Measurements from ENCODE around the gene DLAT.
"Not testable (repeated sequence)": the region's sequence is repeated elsewhere in the genome, so short reads cannot be mapped to it uniquely, and the experiment has no call there.

Gene DLAT

GRCh38 chr11:112033902-112034301 lies 8.7 kb downstream of the DLAT start:
- Histone ChIP-seq H3K79me2 (ENCODE audit: control insufficient read depth, insufficient read depth, low read length) (no peaks in the 10 kb centered on the region), H3K4me1 (ENCODE audit: control insufficient read depth, low read depth, low read length) (no peaks in the 10 kb centered on the region), H2BK15ac (replicated peaks; ENCODE audit: low read depth) (no peak overlapping the region), H3K23ac (ENCODE audit: low read length) (no peak overlapping the region), H3K79me1 (ENCODE audit: low read length) (no peaks in the 10 kb centered on the region), H3K4me3 (ENCODE audit: low read length) (no peak overlapping the region), H4K5ac (ENCODE audit: low read length) (no peak overlapping the region), H2AK5ac (ENCODE audit: low read length) (no peak overlapping the region), H3K27me3 (ENCODE audit: insufficient read depth, low read length, poor library complexity) (no peaks in the 10 kb centered on the region), H3K4ac (ENCODE audit: low read depth, low read length) (no peak overlapping the region), H3K9ac (ENCODE audit: low read length) (no peak overlapping the region), H3K18ac (ENCODE audit: low read length) (no peak overlapping the region), H2BK5ac (ENCODE audit: low read length) (no peak overlapping the region), H4K8ac (ENCODE audit: low read depth, low read length) (no peak overlapping the region), H3K4me2 (ENCODE audit: low read length) (no peak overlapping the region), H2BK120ac (ENCODE audit: low read depth, low read length) (no peak overlapping the region), H3K36me3 (ENCODE audit: control insufficient read depth, insufficient read depth, low read length) (peaks cover 16% of the 10 kb centered on the region), H3K27ac (ENCODE audit: low read depth, low read length) (no peak overlapping the region), H3K56ac (ENCODE audit: low read length) (no peak overlapping the region)
- no peak for DNase-seq
- WGBS (ENCODE audit: extremely low coverage, insufficient coverage, low lambda C conversion rate), result no CpG with 5 or more reads among the region's 3 CpGs

- no peak overlapping the region for H3K27ac ChIP-seq (ENCODE audit: low read depth, low read length)
- H3K18ac ChIP-seq (ENCODE audit: low read length), result no peak overlapping the region
- no peaks in the 10 kb centered on the region for H3K79me2 ChIP-seq (ENCODE audit: control insufficient read depth, insufficient read depth, low read length)
- no peak overlapping the region for H2BK5ac ChIP-seq (ENCODE audit: low read length)
- H3K9ac ChIP-seq (ENCODE audit: low read length), result no peak overlapping the region
- no peak overlapping the region for H2BK120ac ChIP-seq (ENCODE audit: low read depth, low read length)
- H4K5ac ChIP-seq (ENCODE audit: low read length), result no peak overlapping the region
- no peak overlapping the region for H3K4me2 ChIP-seq (ENCODE audit: low read length)
- no peak for DNase-seq
- no peak overlapping the region for H2AK5ac ChIP-seq (ENCODE audit: low read length)
- no peak overlapping the region for H3K23ac ChIP-seq (ENCODE audit: low read length)
- no peak overlapping the region for H2BK15ac ChIP-seq (replicated peaks; ENCODE audit: low read depth)
- no peaks in the 10 kb centered on the region for H3K27me3 ChIP-seq (ENCODE audit: insufficient read depth, low read length, poor library complexity)
- H3K36me3 ChIP-seq (ENCODE audit: control insufficient read depth, insufficient read depth, low read length), result peaks cover 12% of the 10 kb centered on the region
- no peaks in the 10 kb centered on the region for H3K4me1 ChIP-seq (ENCODE audit: control insufficient read depth, low read depth, low read length)
- no peaks in the 10 kb centered on the region for H3K79me1 ChIP-seq (ENCODE audit: low read length)
- H4K8ac ChIP-seq (ENCODE audit: low read depth, low read length), result no peak overlapping the region
- no peak overlapping the region for H3K4me3 ChIP-seq (ENCODE audit: low read length)
- H3K4ac ChIP-seq (ENCODE audit: low read depth, low read length), result no peak overlapping the region
- no peak overlapping the region for H3K56ac ChIP-seq (ENCODE audit: low read length)
Observed at GRCh38 chr11:112037527-112037926, 12.3 kb downstream of the DLAT start.

DNA sequence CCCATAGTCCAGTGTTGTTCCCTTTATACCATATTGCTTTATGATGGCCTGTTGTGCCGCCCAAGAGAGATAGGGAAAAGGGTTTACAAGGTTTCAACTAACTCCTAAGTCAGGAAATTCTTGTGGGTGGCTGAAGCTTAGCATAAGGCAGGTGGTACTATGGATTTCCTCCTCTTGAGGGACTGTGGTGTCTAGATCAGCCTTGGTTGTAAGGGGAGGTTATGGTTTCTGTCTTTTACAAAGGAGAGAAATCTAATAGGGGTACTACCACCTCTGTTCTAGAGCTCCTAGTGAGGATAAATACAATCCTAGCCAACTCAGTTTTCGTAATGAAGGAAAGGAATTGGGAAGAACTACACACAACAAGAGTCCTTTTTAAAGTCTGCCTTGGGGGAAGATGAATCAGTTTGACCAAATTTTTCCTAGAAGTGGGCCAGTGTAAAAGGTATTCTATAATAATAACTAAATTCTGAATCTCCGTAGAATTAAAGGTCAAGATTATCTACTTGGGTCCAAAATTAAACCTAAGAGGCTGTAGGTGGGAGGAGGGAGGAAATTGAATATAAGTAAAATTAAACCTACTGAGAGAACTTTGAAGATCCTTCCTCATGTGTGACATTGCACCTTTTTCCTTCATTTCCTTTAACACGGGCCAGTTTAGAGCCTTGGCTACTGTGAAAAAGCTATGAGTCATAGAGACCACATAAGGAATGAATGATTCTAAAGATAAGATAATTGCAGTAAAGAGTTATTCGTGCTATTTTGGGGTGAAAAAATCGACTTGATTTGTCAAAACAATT lies 17.2 kb downstream of the DLAT start:
- H3K9ac ChIP-seq (ENCODE audit: low read length), result no peak overlapping the region
- H3K56ac ChIP-seq (ENCODE audit: low read length), result no peak overlapping the region
- DNase-seq, result peak; percentile 62
- H2BK5ac ChIP-seq (ENCODE audit: low read length), result no peak overlapping the region
- no peak overlapping the region for H3K4me3 ChIP-seq (ENCODE audit: low read length)
- no peak overlapping the region for H2BK120ac ChIP-seq (ENCODE audit: low read depth, low read length)
- no peak overlapping the region for H4K5ac ChIP-seq (ENCODE audit: low read length)
- H3K23ac ChIP-seq (ENCODE audit: low read length), result no peak overlapping the region
- peaks cover 6% of the 10 kb centered on the region for H3K36me3 ChIP-seq (ENCODE audit: control insufficient read depth, insufficient read depth, low read length)
- H3K79me2 ChIP-seq (ENCODE audit: control insufficient read depth, insufficient read depth, low read length), result no peaks in the 10 kb centered on the region
- H4K8ac ChIP-seq (ENCODE audit: low read depth, low read length), result no peak overlapping the region
- H2AK5ac ChIP-seq (ENCODE audit: low read length), result no peak overlapping the region
- WGBS (ENCODE audit: extremely low coverage, insufficient coverage, low lambda C conversion rate), result no CpG with 5 or more reads among the region's 6 CpGs
- no peak overlapping the region for H3K4me2 ChIP-seq (ENCODE audit: low read length)
- no peak overlapping the region for H2BK15ac ChIP-seq (replicated peaks; ENCODE audit: low read depth)
- peaks cover 2% of the 10 kb centered on the region for H3K79me1 ChIP-seq (ENCODE audit: low read length)
- no peak overlapping the region for H3K27ac ChIP-seq (ENCODE audit: low read depth, low read length)
- H3K4ac ChIP-seq (ENCODE audit: low read depth, low read length), result no peak overlapping the region
- H3K18ac ChIP-seq (ENCODE audit: low read length), result no peak overlapping the region
- no peaks in the 10 kb centered on the region for H3K27me3 ChIP-seq (ENCODE audit: insufficient read depth, low read length, poor library complexity)
- no peaks in the 10 kb centered on the region for H3K4me1 ChIP-seq (ENCODE audit: control insufficient read depth, low read depth, low read length)

DNA sequence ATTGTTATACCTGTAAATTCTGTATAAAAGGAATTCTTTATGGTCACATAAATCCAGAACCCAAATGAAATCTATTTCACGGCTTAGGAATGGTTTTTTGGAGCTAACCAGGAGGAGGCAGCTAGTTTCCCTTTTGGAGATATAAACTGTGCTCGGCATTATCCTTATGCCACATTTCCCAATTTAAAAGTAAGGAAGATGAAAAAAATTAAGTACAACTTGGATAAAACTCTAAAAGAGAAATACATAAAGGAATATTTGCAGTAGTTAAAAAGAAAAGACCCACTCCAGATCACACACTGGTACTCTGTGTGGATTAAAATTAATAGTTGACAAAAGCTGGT lies 17.7 kb downstream of the DLAT start:
- Histone ChIP-seq H3K9ac (ENCODE audit: low read length) (no peak overlapping the region), H3K4me2 (ENCODE audit: low read length) (no peak overlapping the region), H2AK5ac (ENCODE audit: low read length) (no peak overlapping the region), H3K18ac (ENCODE audit: low read length) (no peak overlapping the region), H3K27ac (ENCODE audit: low read depth, low read length) (no peak overlapping the region), H3K4ac (ENCODE audit: low read depth, low read length) (no peak overlapping the region), H2BK5ac (ENCODE audit: low read length) (no peak overlapping the region), H3K79me2 (ENCODE audit: control insufficient read depth, insufficient read depth, low read length) (no peaks in the 10 kb centered on the region), H4K5ac (ENCODE audit: low read length) (no peak overlapping the region), H3K23ac (ENCODE audit: low read length) (no peak overlapping the region), H3K4me3 (ENCODE audit: low read length) (no peak overlapping the region), H3K79me1 (ENCODE audit: low read length) (peaks cover 2% of the 10 kb centered on the region), H3K56ac (ENCODE audit: low read length) (no peak overlapping the region), H4K8ac (ENCODE audit: low read depth, low read length) (no peak overlapping the region), H2BK120ac (ENCODE audit: low read depth, low read length) (no peak overlapping the region), H2BK15ac (replicated peaks; ENCODE audit: low read depth) (no peak overlapping the region), H3K4me1 (ENCODE audit: control insufficient read depth, low read depth, low read length) (no peaks in the 10 kb centered on the region), H3K27me3 (ENCODE audit: insufficient read depth, low read length, poor library complexity) (no peaks in the 10 kb centered on the region), H3K36me3 (ENCODE audit: control insufficient read depth, insufficient read depth, low read length) (peaks cover 4% of the 10 kb centered on the region)
- DNase-seq, result no peak
- no CpG with 5 or more reads among the region's 2 CpGs for WGBS (ENCODE audit: extremely low coverage, insufficient coverage, low lambda C conversion rate)

DNA sequence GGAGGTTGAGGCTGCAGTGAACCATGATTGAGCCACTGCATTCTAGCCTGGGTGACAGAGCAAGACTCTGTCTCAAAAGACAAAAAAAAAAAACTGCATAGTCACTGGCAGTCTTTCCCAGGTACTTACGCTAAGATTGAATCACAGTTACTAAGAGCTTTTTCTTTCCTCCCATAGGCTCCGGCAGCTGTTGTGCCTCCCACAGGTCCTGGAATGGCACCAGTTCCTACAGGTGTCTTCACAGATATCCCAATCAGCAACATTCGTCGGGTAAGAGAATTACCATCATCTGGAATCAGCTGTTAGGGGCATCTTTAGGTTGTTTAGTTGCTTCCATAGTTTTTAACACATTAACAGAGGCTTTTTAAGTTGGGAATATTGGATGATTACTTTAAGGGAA lies 19.8 kb downstream of the DLAT start:
- Histone ChIP-seq H3K4me2 (ENCODE audit: low read length) (no peak overlapping the region), H3K9ac (ENCODE audit: low read length) (no peak overlapping the region), H2AK5ac (ENCODE audit: low read length) (no peak overlapping the region), H3K27ac (ENCODE audit: low read depth, low read length) (no peak overlapping the region), H3K4me3 (ENCODE audit: low read length) (no peak overlapping the region), H2BK15ac (replicated peaks; ENCODE audit: low read depth) (no peak overlapping the region), H3K4ac (ENCODE audit: low read depth, low read length) (no peak overlapping the region), H4K5ac (ENCODE audit: low read length) (no peak overlapping the region), H3K18ac (ENCODE audit: low read length) (no peak overlapping the region), H4K8ac (ENCODE audit: low read depth, low read length) (no peak overlapping the region), H3K79me2 (ENCODE audit: control insufficient read depth, insufficient read depth, low read length) (no peaks in the 10 kb centered on the region), H2BK5ac (ENCODE audit: low read length) (no peak overlapping the region), H2BK120ac (ENCODE audit: low read depth, low read length) (no peak overlapping the region), H3K56ac (ENCODE audit: low read length) (no peak overlapping the region), H3K27me3 (ENCODE audit: insufficient read depth, low read length, poor library complexity) (no peaks in the 10 kb centered on the region), H3K4me1 (ENCODE audit: control insufficient read depth, low read depth, low read length) (no peaks in the 10 kb centered on the region), H3K79me1 (ENCODE audit: low read length) (peaks cover 2% of the 10 kb centered on the region), H3K23ac (ENCODE audit: low read length) (no peak overlapping the region), H3K36me3 (ENCODE audit: control insufficient read depth, insufficient read depth, low read length) (peaks cover 3% of the 10 kb centered on the region)
- DNase-seq, result no peak
- no CpG with 5 or more reads among the region's 4 CpGs for WGBS (ENCODE audit: extremely low coverage, insufficient coverage, low lambda C conversion rate)

DNA sequence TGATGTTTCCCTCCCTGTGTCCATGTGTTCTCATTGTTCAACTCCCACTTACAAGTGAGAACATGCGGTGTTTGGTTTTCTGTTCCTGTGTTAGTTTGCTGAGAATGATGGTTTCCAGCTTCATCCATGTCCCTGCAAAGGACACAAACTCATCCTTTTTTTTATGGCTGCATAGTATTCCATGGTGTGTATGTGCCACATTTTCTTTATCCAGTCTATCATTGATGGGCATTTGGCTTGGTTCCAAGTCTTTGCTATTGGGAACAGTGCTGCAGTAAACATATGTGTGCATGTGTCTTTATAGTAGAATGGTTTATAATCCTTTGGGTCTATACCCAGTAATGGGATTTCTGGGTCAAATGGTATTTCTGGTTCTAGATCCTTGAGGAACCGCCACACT lies 21.4 kb downstream of the DLAT start:
- H2AK5ac ChIP-seq (ENCODE audit: low read length); H2BK5ac ChIP-seq (ENCODE audit: low read length); H3K18ac ChIP-seq (ENCODE audit: low read length); H3K4ac ChIP-seq (ENCODE audit: low read depth, low read length); DNase-seq; H3K9ac ChIP-seq (ENCODE audit: low read length); H3K23ac ChIP-seq (ENCODE audit: low read length); H3K56ac ChIP-seq (ENCODE audit: low read length); H2BK15ac ChIP-seq (replicated peaks; ENCODE audit: low read depth); H4K5ac ChIP-seq (ENCODE audit: low read length); H3K4me1 ChIP-seq (ENCODE audit: control insufficient read depth, low read depth, low read length); H3K36me3 ChIP-seq (ENCODE audit: control insufficient read depth, insufficient read depth, low read length); H3K27ac ChIP-seq (ENCODE audit: low read depth, low read length); H3K79me2 ChIP-seq (ENCODE audit: control insufficient read depth, insufficient read depth, low read length); H3K4me3 ChIP-seq (ENCODE audit: low read length); H2BK120ac ChIP-seq (ENCODE audit: low read depth, low read length); H3K79me1 ChIP-seq (ENCODE audit: low read length); H4K8ac ChIP-seq (ENCODE audit: low read depth, low read length); H3K4me2 ChIP-seq (ENCODE audit: low read length); H3K27me3 ChIP-seq (ENCODE audit: insufficient read depth, low read length, poor library complexity): not testable (repeated sequence)
- WGBS (ENCODE audit: extremely low coverage, insufficient coverage, low lambda C conversion rate), result no CpG with 5 or more reads among the region's 2 CpGs
